ENCODE results near the gene RGS21. TPM values are rescaled to one million over a fixed set of nuclear protein-coding genes. Genes with fewer than 3 reads are reported as not detected.

The RGS21 gene
- total and polyA plus RNA-seq, 12 donors: not detected

- Histone ChIP-seq H3K4me3 (no peak overlapping the region), H3K4me1 (replicated peaks in 1 of 2) (no peaks in the 10 kb centered on the region), H3K36me3 (replicated peaks in 1 of 2) (no peaks in the 10 kb centered on the region), H3K9me3 (replicated peaks in 1 of 3) (no peaks in the 10 kb centered on the region), H3K27ac (no peak overlapping the region), H3K27me3 (no peaks in the 10 kb centered on the region)
- intact Hi-C loops (cut with DNase I): no loop called here
- no peak for DNase-seq
- TF ChIP-seq CTCF (IDR thresholded peaks at IDR 0.05): no peak
- no peak for TF ChIP-seq POLR2A (IDR thresholded peaks at IDR 0.05)
- WGBS, 4 donors: 49 to 56% (median 50%) methylated on average over 3 of the region's 3 CpGs
Measured at GRCh38 chr1:192407206-192407605, 90.4 kb downstream of the RGS21 start.

Other genes with a start within 250 kb of the RGS21 start
- gene RGS18, start 158.5 kb upstream of the RGS21 start, total RNA-seq: 1 to 10 TPM; 1.2 to 8.2 (median 1.8) TPM
- 1 to 10 TPM in 2 of 3 donors, under 1 TPM in 1; 0.74 to 1.9 (median 1.4) TPM for gene RGS18, start 158.5 kb upstream of the RGS21 start, polyA plus RNA-seq

All from adrenal gland (tissue), 12 donors.